ENCODE measurements around the gene CMTM7. TPM values are rescaled to one million over a fixed set of nuclear protein-coding genes. Genes with fewer than 3 reads are reported as not detected.
A peak's percentile ranks its signal among the peaks of the same experiment; 100 is the strongest.

CMTM7 gene
- total and polyA plus RNA-seq, 2 of the 8 experiments (the other 6 are each of a cell fraction or from before 2014, with no cell fraction given) = 33.3 to 65.8 TPM

DNA sequence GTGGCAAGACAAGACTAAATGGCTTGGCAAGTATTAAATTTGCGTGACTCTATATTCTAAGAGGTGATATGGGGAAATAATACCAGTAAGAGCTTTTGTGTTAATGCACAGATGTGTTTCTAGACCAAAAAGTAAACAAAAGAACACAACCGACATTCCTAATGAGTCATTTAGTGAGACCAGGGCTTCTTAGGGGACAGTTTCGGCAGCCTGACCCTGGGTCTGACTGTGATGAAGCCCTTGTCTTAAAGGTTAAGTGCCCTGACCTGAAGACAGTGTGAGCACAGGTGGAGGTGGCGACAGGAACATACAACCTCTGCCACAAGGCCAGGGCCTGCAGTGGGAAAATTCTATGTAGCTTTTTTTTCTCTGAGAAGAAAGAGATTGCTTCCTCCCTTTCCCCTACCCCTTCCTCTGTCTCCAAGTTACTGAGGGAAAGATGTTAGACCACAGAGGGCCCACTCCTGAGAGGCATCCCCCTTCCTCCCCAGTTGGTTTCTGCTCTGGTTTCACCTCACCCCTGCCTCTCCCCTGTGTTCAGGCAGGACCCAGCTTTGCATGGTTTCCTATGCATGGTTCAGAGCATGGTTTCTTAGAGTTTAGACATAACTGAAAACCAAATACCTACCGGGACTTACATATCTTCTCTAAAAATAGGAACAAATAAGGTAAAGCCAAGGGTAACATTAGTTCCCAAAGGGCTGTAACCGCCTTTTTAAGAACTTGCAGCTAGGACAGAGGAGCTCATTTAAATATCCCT lies 24.8 kb upstream of the CMTM7 start:
- Histone ChIP-seq H3K4me1 (replicated peaks in 1 of 4; ENCODE audit: control insufficient read depth in 3 of 4, insufficient read depth in 4 of 4, low read length in 3 of 4) (peaks cover 0 to 5% (median 0%) of the 10 kb centered on the region in 4 experiments; a peak in 2 of 7 replicates), H3K79me1 (ENCODE audit: low read depth, low read length) (no peaks in the 10 kb centered on the region), H2BK12ac (ENCODE audit: low read depth, low read length) (no peak overlapping the region), H3K79me2 (ENCODE audit: control insufficient read depth in 1 of 2, insufficient read depth in 2 of 2, low read length in 2 of 2) (no peaks in the 10 kb centered on the region), H3K27me3 (replicated peaks in 1 of 4; ENCODE audit: control insufficient read depth in 3 of 4, extremely low read depth in 1 of 4, insufficient read depth in 3 of 4, low read length in 3 of 4) (no peaks in the 10 kb centered on the region), H3K27ac (ENCODE audit: low read depth, low read length) (no peak overlapping the region), H2BK120ac (replicated peaks; ENCODE audit: low read depth, low read length) (no peak overlapping the region), H4K8ac (ENCODE audit: extremely low read depth, insufficient read depth, low read length) (peak overlapping the region; percentile 71; the same call in 1 of the 2 replicates), H3K14ac (ENCODE audit: insufficient read length) (no peak overlapping the region), H4K5ac (ENCODE audit: insufficient read length, low read depth, low read length) (no peak overlapping the region), H3K23me2 (ENCODE audit: low read depth, low read length) (no peaks in the 10 kb centered on the region), H4K91ac (replicated peaks; ENCODE audit: insufficient read length, low read length) (no peak overlapping the region), H3K18ac (ENCODE audit: extremely low read depth, low read length) (no peak overlapping the region), H2AK5ac (ENCODE audit: low read depth, low read length) (no peak overlapping the region), H3K4me3 (ENCODE audit: extremely low read depth in 1 of 4, insufficient read depth in 2 of 4, low read depth in 3 of 4, low read length in 4 of 4) (no peak overlapping the region), H3K23ac (ENCODE audit: insufficient read length) (no peak overlapping the region), H2BK15ac (ENCODE audit: low read length) (no peak overlapping the region), H3K9me3 (ENCODE audit: insufficient read depth in 2 of 2, low read depth in 1 of 2, low read length in 1 of 2) (no peaks in the 10 kb centered on the region), H2AFZ (ENCODE audit: low read length) (no peak overlapping the region), H3K9ac (replicated peaks in 1 of 4; ENCODE audit: extremely low read depth in 1 of 4, low read depth in 3 of 4, low read length in 3 of 4) (no peak overlapping the region; a peak in 1 of 7 replicates), H3K4ac (replicated peaks; ENCODE audit: insufficient read length, low read depth, low read length) (no peak overlapping the region), H4K20me1 (replicated peaks in 1 of 2; ENCODE audit: control insufficient read depth in 1 of 2, insufficient read depth in 2 of 2, low read length in 2 of 2) (no peaks in the 10 kb centered on the region), H2BK5ac (ENCODE audit: low read depth, low read length) (no peak overlapping the region), H3K56ac (replicated peaks; ENCODE audit: insufficient read length, low read depth, low read length) (no peak overlapping the region), H3K36me3 (ENCODE audit: control insufficient read depth in 2 of 4, insufficient read depth in 4 of 4, low read length in 3 of 4) (no peaks in the 10 kb centered on the region), H3K4me2 (ENCODE audit: insufficient read depth in 1 of 2, low read depth in 2 of 2, low read length in 2 of 2) (no peak overlapping the region), H2BK20ac (ENCODE audit: low read length) (no peak overlapping the region)
- ChIA-PET POLR2A (ENCODE audit: partially characterized antibody) (interaction anchor here (1.4 kb wide), 1 partner anchor 19 kb away, joined by 3 read pairs; no protein-coding TSS in a partner anchor), CTCF (ENCODE audit: partially characterized antibody) (interaction anchor here (1.0 to 8.8 kb wide), 7 partner anchors 7 to 705 kb away, joined by 3 to 91 read pairs (median 5); no protein-coding TSS in a partner anchor)
- FAIRE-seq (no peak), DNase-seq (ENCODE audit: low read depth in 1 of 2, low spot score in 2 of 2) (no peak)
- 77% methylated on average over 6 of the region's 6 CpGs; no CpG with 5 or more reads in 1 of the 2 experiments for WGBS, 2 experiments (ENCODE audit: extremely low coverage in 1 of 2, insufficient coverage in 1 of 2, insufficient read length in 1 of 2, insufficient replicate concordance in 2 of 2, low coverage in 1 of 2, low lambda C conversion rate in 2 of 2, missing lambda C conversion rate in 1 of 2)
- no peak for TF ChIP-seq KDM4A (IDR thresholded peaks at IDR 0.05; ENCODE audit: low read depth, low read length, severe bottlenecking)
- no peak for TF ChIP-seq RNF2 (IDR thresholded peaks at IDR 0.05; ENCODE audit: borderline replicate concordance, low read depth, low read length, missing control alignments, poor library complexity, severe bottlenecking)
- no peak for TF ChIP-seq TAF1 (IDR thresholded peaks at IDR 0.05; ENCODE audit: low read depth, low read length)
- no peak for TF ChIP-seq BCL11A (IDR thresholded peaks at IDR 0.05; ENCODE audit: low read depth in 2 of 2, low read length in 2 of 2)
- no peak for TF ChIP-seq CBX5 (IDR thresholded peaks at IDR 0.05; ENCODE audit: low read depth, low read length)
- TF ChIP-seq SAP30 (IDR thresholded peaks at IDR 0.05; ENCODE audit: insufficient read depth, insufficient replicate concordance, low read length) = no peak
- TF ChIP-seq HDAC6 (IDR thresholded peaks at IDR 0.05; ENCODE audit: low read depth, low read length) = no peak
- TF ChIP-seq, protein P1, sequence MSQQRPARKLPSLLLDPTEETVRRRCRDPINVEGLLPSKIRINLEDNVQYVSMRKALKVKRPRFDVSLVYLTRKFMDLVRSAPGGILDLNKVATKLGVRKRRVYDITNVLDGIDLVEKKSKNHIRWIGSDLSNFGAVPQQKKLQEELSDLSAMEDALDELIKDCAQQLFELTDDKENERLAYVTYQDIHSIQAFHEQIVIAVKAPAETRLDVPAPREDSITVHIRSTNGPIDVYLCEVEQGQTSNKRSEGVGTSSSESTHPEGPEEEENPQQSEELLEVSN (IDR thresholded peaks at IDR 0.05) = no peak
- no peak for TF ChIP-seq SIN3A (conservative IDR thresholded peaks at IDR 0.05 in 1 of 2, IDR thresholded peaks at IDR 0.05 in 1 of 2; ENCODE audit: low read depth in 1 of 2, low read length in 2 of 2)
- no peak for TF ChIP-seq SRF (IDR thresholded peaks at IDR 0.05; ENCODE audit: low read depth, low read length)
- TF ChIP-seq RBBP5 (IDR thresholded peaks at IDR 0.05; ENCODE audit: borderline replicate concordance, low read depth, low read length) = no peak
